ENCODE measurements around the gene C2CD3.

The C2CD3 gene

DNA sequence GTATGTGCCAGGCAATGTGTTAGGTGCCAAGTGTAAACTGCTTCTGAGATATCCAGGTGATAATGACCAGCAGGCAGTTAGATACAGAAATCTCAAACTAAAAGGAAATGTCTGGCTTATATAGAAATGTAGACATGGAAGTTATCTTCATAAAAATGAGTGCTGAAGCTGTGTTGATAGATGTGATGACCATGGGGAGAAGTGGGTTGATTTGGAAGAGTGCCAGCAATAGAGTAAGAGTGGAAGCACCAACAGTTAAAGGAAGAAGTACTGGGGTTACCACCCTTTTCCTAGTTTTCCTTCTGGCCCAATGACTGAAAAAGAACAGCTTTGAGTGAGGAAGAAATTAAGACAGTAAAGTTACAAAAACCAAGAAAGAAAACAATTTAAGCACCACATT lies 68.5 kb downstream of the C2CD3 start:
- no peak for DNase-seq
- TF ChIP-seq, protein P1, sequence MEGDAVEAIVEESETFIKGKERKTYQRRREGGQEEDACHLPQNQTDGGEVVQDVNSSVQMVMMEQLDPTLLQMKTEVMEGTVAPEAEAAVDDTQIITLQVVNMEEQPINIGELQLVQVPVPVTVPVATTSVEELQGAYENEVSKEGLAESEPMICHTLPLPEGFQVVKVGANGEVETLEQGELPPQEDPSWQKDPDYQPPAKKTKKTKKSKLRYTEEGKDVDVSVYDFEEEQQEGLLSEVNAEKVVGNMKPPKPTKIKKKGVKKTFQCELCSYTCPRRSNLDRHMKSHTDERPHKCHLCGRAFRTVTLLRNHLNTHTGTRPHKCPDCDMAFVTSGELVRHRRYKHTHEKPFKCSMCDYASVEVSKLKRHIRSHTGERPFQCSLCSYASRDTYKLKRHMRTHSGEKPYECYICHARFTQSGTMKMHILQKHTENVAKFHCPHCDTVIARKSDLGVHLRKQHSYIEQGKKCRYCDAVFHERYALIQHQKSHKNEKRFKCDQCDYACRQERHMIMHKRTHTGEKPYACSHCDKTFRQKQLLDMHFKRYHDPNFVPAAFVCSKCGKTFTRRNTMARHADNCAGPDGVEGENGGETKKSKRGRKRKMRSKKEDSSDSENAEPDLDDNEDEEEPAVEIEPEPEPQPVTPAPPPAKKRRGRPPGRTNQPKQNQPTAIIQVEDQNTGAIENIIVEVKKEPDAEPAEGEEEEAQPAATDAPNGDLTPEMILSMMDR (IDR thresholded peaks at IDR 0.05; ENCODE audit: low read depth, low read length), result no peak
- Histone ChIP-seq H3K4me3 (ENCODE audit: low read depth, low read length) (no peak overlapping the region), H3K36me3 (peaks cover 74% of the 10 kb centered on the region), H3K9me3 (ENCODE audit: severe bottlenecking) (no peaks in the 10 kb centered on the region), H3K27me3 (ENCODE audit: insufficient read depth, low read depth, severe bottlenecking) (no peaks in the 10 kb centered on the region), H3K27ac (no peak overlapping the region)

DNA sequence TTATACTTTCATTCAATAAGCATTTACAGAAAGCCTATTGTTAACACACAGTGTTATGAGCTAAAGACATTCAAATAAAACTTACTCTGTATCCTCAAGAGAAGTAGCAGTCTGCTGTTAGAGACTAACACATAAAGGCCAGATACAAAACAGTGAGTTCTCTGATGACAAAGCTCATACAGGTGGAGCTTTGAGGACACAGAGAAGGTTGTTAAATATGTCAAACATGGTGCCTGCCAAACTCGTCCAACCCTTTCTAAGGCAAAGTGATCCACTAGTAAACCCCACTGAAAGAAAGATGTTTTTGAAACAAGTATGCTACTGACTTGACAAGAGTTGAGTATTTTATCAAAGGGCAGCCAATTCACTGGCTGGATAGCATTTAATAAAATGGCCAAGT lies 70.1 kb downstream of the C2CD3 start:
- TF ChIP-seq, protein P1 (IDR thresholded peaks at IDR 0.05; ENCODE audit: low read depth, low read length), result no peak
- Histone ChIP-seq H3K36me3 (peaks cover 75% of the 10 kb centered on the region), H3K27me3 (ENCODE audit: insufficient read depth, low read depth, severe bottlenecking) (no peaks in the 10 kb centered on the region), H3K4me3 (ENCODE audit: low read depth, low read length) (no peak overlapping the region), H3K27ac (no peak overlapping the region), H3K9me3 (ENCODE audit: severe bottlenecking) (no peaks in the 10 kb centered on the region)
- DNase-seq, result no peak

DNA sequence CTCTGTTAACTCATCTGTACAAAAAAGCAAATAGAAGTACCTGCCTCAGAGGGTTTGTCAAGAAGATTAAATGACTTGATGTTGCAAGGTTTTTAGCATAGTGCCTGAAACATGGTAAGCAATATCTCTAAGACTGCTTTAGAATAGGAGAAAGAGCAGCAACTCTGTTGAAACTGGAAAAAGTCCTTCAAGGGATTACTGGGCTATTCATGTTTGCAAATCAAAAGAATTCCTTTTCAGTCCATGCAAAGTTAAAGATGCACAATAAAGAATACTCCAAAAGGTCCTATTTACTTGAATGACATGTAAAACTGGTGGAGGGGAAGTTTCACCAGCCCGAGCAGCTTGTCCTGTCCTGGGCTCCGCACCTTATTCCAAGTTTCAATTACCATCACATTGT lies 70.6 kb downstream of the C2CD3 start:
- Histone ChIP-seq H3K27me3 (ENCODE audit: insufficient read depth, low read depth, severe bottlenecking) (no peaks in the 10 kb centered on the region), H3K27ac (no peak overlapping the region), H3K36me3 (peaks cover 73% of the 10 kb centered on the region), H3K9me3 (ENCODE audit: severe bottlenecking) (no peaks in the 10 kb centered on the region), H3K4me3 (ENCODE audit: low read depth, low read length) (no peak overlapping the region)
- TF ChIP-seq, protein P1 (IDR thresholded peaks at IDR 0.05; ENCODE audit: low read depth, low read length), result no peak
- no peak for DNase-seq

DNA sequence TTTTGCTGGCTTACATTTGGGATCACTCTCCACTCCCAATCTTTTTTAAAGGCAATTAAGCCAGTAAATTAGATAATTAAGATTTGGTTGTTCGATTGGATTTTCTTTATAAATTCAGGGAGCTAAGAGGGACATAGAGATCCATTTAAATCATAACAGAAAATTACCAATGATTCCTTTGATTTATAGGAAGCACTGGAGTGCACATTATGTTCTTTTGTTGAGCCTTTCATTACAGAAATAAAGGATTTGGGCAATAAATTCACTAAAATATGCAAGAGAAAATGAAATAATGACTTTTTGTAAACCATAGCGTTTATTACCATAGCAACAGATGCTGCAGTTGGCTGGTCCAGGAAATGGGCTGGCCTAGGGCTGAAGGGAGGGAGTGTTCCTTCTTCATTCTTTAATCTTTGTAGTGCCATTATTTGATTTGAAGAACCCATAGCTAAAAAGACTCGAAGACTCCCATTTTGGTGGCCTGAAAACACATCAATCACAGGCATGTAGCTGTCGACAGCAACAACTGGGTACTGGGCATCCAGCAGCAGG lies 73.0 kb downstream of the C2CD3 start:
- H3K27ac ChIP-seq, result no peak overlapping the region
- TF ChIP-seq, protein P1 (IDR thresholded peaks at IDR 0.05; ENCODE audit: low read depth, low read length), result no peak
- DNase-seq, result no peak
- no peak overlapping the region for H3K4me3 ChIP-seq (ENCODE audit: low read depth, low read length)
- H3K36me3 ChIP-seq, result peaks cover 75% of the 10 kb centered on the region
- no peaks in the 10 kb centered on the region for H3K27me3 ChIP-seq (ENCODE audit: insufficient read depth, low read depth, severe bottlenecking)
- no peaks in the 10 kb centered on the region for H3K9me3 ChIP-seq (ENCODE audit: severe bottlenecking)

DNA sequence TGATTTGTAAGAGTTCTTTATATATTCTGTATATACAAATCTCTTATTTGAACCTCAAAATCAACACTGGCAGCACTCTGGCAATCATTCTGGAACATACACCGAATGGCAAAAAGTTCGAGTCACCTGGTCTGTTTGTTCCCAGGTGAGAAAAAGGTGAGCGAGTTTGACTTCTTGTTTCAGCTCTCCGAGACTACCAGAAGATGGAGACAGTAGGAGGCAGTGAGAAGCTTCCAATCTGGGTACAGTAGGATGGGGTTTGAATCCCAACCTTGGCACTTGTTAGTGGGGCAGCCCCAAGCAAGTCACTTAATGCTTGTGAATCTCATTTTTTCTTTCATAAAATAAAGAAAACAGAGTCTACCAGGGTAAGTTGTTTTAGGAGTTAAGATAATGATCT lies 76.4 kb downstream of the C2CD3 start:
- TF ChIP-seq, protein P1 (IDR thresholded peaks at IDR 0.05; ENCODE audit: low read depth, low read length), result no peak
- no peak for DNase-seq
- no peaks in the 10 kb centered on the region for H3K9me3 ChIP-seq (ENCODE audit: severe bottlenecking)
- no peak overlapping the region for H3K27ac ChIP-seq
- peaks cover 76% of the 10 kb centered on the region for H3K36me3 ChIP-seq
- no peak overlapping the region for H3K4me3 ChIP-seq (ENCODE audit: low read depth, low read length)
- H3K27me3 ChIP-seq (ENCODE audit: insufficient read depth, low read depth, severe bottlenecking), result no peaks in the 10 kb centered on the region

DNA sequence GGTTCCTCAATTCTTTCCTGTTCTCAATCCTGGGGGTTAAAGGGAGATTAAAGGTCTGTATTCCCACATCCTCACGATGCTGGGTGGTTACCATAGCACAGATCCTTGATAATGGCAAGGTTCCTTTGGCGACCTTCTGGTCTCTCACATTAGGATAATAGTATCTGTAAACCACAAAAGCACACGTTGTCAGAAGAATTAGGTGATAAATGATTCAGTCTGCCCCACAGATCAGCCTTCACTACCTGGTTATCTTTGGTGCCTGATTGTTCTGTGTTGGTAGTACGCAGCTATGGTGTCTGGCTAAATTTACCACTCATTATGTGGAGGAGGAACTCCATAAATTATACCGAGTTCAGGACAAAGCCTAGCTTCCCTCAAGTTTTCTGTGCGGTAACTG lies 78.4 kb downstream of the C2CD3 start:
- Histone ChIP-seq H3K4me3 (ENCODE audit: low read depth, low read length) (no peak overlapping the region), H3K27ac (no peak overlapping the region), H3K27me3 (ENCODE audit: insufficient read depth, low read depth, severe bottlenecking) (no peaks in the 10 kb centered on the region), H3K9me3 (ENCODE audit: severe bottlenecking) (no peaks in the 10 kb centered on the region), H3K36me3 (peaks cover 77% of the 10 kb centered on the region)
- TF ChIP-seq, protein P1 (IDR thresholded peaks at IDR 0.05; ENCODE audit: low read depth, low read length), result no peak
- no peak for DNase-seq
